HG02610 (cell line): Measurements from ENCODE around the gene HDAC9.
A peak's percentile ranks its signal among the peaks of the same experiment; 100 is the strongest.

Experiments used
- ATAC-seq: cut with Tn5 transposase; IDR thresholded peaks from one replicate; pipeline ENCODE4 v1.9.1; 2021; ENCODE audit warnings: mild to moderate bottlenecking, moderate library complexity; ENCODE audit not compliant: unreplicated experiment

The HDAC9 gene

DNA sequence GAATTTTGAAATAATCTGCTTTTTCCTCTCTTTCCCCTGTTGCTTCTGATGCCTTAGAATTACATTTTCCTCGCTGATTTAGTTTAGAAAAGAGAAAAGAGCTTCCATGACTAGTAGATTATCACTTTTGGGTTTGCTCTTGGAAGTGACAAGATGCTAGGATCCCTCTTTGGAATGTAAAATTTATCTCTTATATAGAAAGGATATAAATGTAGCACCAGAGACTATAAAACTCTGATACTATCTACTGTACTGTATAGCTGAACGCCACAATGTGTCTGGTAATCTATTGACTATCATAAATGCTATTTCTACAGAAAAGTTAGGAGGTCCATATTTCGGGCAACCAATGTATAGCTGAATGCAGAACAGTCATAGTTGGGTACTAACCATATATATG, 1.1 kb upstream of the HDAC9 start:
- ATAC-seq = no peak

DNA sequence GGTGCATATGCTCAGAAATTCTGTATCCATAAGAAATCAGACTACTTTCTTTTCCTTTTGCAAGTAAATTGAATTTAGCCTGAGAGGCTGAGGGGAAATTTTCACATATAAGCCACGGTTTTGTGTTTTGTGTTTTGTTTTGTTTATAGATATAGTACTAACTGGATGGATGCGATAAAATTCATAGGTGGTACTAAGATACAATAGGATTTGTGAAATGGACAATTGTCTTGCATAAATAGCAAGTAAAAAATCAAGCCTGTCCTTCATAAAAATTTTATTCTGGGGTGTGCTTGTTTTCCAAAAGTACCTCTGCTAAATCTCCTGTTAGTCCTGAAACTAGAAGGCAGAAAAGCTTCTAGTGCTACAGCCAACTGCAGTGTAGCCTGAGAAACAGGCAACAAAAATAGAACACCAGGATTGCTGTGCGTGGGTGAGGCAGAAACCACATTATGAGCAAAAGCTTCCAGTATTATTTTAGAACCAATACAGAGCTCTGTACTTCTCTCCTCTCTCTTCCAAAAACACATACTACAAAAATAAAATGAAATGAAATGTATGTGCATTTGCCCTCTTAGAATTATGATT, 634 bp upstream of the HDAC9 start:
- peak; percentile 48 for ATAC-seq

DNA sequence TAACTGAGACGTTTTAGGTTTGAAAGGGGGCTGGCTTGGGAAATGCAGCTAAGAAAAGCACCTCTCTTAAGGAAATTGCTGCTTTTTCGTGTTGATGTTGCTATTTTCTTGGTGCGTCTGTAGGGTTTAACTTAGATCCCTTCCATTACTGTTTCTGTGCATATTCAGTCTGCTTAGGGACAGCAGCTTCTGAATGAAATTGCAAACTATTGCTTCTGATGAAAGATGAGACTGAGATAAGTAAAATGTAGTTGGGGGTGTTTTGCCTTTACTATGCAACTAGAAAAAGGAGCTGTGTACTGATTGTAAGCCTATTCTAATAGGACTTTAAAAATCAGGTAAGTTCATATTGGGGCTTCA, 772 bp downstream of the HDAC9 start:
- no peak for ATAC-seq

DNA sequence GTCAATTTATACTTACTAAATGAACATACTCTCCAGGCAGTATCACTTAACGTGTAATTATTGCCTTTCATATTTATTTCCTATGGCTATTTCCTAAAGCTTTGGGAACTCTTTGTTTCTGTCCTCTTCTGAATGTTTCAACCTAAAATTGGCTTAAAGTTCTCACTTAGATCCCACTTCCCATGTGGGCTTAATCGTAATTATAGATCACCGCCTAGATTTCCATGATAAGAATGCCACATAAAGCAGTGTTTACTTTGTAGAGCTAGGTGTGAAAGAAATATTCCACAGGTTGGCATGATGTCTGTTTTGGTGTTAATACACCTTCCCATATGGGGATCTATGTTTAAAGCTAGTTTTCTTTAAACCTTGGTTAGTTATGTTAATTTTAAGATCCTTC, 1.5 kb downstream of the HDAC9 start:
- ATAC-seq = no peak

DNA sequence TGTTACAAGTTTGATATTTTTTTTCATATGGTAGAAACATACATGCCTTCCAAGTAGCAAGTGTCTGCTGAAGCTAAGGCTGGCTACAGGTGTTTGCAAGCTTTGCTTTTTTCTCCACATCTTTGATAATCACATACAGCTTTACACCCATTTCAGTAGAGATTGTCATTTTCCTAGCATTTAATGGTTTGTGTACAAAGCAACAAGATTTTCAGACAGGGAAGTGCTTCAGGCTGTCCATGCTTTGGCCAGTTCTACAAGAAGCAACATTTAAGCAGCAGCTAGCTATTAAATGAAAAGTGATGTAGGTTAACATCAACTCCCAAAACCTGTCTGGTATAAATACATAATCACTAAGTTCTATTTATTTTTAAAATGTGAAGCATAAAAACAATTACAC, 2.3 kb downstream of the HDAC9 start:
- no peak for ATAC-seq

DNA sequence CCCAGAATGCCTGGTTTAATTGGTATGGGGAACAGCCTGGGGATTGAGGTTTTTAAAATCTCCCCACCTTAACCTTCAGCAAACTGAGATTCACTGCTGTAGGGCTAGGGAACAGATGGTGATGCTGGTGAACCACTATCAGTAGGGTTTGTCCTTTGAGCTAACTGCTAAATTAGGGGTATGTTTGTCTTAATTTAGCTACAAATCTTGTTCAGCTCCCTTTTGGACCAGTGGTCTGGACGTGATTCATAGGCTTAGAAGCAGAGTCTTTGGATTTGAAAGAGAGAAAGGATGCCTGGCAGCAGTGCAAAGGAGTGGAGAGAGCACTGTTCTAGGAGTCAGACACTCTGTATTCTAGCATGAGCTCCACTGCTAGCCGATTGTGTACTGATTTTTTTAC, 2.8 kb downstream of the HDAC9 start:
- no peak for ATAC-seq

DNA sequence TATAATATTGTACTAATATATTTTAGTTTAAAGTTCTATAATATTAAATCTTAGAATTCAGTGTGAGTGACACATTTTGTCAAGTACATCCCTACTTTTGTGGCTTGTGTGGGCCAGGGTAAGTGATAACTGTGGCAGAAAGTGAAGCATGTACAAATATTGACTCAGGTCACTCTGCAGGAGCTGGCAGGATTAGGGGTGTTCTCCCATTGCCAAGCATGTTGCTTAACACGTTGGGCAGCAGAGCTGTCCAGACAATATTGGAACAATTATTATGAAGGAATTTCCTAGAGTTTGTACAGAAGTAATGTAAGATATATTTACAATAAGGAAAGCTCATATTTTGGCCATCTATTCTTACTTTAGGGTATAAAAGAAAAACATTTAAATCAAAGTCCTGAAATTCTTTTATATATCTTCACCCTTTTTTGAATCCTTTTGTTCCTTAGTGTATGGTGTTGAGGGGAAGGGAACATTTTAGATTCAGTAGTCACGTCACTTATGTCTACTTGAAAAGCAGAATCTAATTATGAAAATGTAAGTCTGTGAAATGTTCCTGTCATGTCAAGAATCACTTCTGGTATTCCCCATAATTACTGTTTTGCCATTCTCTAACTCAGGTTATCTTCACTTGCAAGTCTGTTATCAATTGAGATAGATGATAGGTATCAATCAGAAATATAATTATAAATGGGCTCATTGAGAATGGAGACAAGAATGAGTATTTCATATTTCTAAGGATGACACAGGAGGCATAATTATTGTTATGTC, 4.0 kb downstream of the HDAC9 start:
- ATAC-seq = no peak

DNA sequence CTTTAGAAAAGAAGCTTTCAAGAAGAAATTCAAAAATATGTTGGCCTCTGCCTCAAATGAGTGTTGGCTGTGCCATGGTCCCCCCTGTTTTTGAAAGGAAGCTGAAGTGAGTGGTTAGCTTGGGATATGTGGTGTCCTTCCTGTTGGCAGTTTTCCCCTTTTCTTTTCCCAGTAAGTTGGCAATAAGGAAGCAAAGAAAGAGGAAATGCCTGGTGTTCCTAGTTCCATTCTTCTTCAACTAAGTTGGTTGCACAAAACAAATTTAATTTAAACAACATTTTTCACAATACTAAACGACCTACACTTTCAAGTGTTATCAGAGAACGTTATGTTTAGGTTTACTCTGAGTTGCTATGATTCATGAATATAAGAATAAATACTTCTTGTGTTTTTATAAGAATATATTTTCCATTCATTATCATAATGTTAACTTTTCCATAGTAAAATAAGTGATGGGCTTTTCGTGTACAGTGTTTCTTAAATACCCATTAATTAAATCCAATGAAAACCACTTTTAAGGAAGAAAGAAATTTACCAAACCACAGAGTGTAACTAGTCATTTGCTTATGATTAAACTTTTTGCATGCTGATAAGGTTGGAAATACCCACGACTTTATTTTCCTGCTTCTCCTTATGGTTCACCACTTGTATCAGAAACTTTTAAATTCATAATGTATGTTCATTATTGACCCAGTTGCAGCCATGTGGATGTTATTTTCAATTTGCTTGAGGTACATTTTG, 7.7 kb downstream of the HDAC9 start:
- ATAC-seq = no peak

DNA sequence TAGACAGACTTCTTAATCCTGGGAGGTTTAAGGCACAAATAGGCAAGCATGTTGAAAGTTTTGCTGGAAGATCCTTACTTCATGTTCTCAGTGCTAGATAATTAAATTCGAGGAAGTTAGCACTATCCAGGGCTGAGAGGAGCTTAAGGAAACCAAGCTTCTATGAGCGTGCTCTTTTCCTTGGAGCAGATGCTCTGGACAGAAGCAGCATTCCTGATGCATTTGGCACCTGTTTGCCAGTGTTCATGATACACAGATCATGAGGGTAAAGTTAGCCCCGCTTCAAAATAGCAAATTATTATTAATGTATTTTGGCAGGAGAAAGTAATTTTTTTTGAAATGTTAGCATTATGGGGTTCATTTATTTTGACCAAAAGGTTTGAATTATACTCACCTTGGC, 9.4 kb downstream of the HDAC9 start:
- no peak for ATAC-seq

DNA sequence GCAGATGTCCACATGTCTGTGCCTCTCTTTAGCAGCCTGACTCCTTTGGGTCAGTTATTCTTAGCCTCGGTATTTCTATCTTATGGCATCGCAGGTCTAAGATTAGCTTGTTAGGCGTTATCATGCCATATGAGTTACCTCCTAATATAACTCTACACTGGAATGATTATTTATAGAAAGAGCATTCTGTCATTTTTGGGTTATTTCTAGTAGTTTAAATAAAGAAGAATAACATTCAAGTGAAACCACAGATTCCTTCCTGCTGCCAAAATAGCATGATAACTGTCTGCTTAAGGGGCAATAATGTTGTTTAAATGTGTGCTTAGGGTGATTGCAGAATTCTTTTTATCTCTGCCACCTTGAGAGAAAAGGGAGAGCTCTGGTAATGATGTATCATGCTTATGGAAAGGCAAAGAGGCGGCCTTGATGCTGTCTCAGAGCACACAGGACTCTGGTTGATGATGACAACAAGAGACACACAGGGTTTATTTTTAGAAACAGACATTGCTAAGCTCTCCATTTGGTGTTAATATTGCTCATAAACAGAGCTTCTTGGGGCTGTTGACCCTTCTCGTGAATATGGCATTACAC, 10.4 kb downstream of the HDAC9 start:
- peak; percentile 45 for ATAC-seq

DNA sequence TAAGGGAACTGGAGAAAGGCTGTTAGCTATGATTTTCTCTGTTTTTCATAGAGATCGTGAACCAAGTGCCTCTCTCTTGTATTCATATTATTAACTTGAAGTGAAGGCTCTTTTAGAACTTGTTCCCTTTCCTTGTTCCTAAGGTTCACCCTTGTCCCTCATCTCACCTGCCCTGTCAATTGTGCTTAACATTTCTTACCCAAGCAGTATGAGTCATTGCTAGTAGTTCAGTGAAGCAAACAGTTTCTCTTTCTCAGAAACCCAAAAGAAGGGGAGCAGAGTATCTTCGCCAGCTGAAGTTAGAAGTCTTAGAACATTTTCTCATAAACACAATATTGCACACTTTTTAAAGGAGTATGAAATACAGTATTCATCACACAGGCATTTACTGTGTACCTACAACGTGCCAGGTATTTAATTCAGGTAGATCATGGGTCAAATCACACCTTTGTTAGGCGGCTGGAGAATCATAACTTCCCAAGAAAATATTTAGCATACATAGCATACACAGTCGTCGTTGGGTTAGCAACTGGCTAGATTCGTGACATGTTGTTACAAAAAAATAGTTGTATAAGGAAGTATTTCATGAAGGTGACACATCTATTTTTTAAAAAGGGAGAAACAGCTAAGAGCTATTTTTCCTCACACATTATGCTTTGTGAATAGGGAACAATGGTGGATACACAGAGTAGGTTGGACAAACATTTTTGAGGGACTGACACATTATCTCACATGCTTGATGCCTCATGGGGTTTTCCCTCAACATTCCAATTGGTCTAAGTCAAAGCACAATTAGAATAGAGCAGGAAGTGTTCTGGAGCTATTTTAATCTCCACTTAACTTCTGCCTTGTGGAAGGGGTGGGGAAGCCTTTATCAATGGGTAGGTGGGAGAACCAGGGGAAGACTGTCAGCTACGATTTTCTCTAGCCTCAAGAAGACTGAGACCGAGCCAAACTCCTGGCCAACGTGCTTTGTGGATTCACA, 13.2 kb downstream of the HDAC9 start:
- ATAC-seq = peak; percentile 79

DNA sequence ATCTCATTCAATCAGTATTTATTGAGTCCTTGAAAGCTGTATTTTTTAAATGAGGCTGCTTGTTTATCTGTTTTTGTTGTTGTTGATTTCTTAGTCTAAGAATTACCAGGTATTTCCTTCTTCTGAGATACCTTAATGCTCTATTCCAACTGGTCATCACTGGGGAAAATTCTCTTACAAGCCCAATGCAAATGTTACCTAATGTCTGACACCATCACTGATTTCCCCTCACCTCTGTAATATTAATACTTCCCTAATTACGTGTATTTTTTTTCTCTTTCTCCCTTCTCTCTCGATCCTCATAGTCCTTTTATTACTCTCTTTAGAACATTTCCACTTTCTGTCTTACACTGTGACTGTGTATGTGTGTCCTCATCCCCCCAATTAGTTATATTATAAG, 13.9 kb downstream of the HDAC9 start:
- peak; percentile 39 for ATAC-seq

DNA sequence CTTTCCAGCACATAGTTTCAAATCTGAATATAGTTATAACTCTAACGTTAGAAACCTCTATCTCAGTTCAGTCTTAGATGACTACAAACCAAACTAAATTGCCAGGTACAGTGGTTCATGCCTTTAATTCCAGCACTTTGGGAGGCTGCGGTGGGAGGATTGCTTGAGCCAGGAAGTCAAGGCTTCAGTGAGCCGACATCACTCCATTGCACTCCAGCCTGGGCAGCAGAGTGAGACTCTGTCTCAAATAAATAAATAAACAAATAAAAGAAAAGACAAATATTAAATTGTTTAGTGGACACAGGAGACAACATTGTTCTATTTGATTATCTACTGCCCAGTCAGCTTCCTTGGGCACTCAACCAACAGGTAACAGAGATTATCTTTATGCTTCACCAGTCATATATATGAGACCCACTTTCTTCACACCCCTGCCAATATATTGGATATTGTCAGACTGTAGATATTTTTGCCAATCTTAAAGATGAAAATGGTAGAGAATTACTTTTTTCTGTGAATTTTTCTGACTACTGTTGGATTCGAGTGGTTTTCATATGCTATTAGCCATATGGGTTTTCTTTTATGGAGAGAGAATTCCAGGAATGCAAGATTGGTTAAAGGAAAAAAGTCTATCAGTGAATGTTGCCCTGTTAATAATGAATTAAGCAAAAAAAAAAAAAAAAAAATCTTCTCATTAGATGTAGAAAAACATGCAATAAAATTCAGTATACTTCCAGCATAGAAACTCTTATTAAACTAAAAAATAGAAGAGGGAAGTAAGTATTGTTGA, 16.0 kb downstream of the HDAC9 start:
- ATAC-seq = no peak

DNA sequence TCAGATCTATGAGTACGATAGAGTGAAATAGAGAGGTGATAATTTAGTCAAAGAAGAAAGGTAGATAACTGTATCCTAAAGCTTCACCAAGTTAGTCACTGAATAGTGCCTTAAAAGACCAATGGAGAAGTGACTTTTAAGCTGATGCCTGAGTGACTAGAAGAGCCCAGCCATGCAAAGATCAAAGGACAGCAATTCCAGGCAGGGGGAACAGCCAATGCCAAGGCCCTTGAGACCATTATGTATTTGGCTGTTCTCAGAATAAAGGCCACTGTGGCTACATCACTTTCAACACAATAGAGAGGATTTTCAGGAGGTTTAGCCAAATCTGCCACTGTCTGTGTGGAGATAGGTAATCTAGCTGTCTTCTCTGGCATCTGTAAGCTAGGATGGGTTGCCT, 17.8 kb downstream of the HDAC9 start:
- no peak for ATAC-seq

DNA sequence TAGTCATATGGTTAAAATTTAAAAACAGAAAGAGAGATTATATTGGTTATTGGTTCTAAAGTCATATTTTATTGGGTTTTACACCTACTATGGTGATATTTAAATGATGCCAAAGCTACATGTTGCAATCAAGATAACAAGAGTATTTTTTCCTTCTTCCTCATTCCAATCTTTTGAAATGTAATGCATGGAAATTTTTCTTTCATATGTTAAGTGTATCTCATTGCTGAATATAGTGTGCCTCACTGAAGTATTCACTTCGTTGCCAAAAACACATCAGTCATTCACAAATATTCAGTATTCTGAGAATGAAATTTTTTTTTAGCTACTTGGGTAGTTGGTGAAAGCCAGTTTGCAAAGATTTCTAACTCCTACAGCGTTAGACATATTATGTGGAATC, 19.5 kb downstream of the HDAC9 start:
- no peak for ATAC-seq

DNA sequence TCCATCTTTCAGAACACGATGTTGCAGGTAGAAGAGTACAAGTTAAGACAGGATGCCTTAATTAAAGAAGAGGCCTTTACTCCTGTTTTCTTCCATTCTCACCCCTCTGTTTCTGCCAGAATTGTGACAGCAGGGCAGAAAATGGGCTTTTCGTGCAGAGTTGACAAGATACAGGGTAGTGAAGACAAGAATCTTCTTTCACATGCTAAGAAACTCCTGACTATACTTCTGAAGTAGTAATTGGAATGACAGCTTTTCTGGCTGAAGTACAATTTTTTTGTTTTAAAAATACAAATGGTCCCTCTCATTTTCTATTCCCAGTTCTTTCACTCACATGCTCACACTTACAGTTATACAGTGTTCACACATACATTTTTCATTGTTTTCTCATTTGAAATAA, 22.1 kb downstream of the HDAC9 start:
- no peak for ATAC-seq

DNA sequence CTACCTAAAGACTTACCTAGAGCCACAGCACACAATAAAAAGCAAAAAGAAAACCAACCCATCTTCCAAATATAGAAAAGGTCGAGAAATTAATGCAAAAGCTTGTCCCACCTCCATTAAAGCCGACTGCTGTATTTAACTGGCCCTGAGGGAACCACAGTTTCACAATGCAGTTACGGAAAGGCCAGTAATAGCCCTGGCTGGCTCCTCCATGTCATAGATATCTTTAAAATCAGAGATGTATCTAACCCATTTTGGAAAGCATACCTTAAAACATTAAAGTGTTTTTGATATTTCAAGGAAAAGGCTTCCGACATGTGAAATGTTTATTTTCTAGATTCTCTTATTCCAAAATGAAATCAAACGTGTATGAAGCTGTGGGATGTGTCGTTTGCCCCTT, 23.0 kb downstream of the HDAC9 start:
- no peak for ATAC-seq

DNA sequence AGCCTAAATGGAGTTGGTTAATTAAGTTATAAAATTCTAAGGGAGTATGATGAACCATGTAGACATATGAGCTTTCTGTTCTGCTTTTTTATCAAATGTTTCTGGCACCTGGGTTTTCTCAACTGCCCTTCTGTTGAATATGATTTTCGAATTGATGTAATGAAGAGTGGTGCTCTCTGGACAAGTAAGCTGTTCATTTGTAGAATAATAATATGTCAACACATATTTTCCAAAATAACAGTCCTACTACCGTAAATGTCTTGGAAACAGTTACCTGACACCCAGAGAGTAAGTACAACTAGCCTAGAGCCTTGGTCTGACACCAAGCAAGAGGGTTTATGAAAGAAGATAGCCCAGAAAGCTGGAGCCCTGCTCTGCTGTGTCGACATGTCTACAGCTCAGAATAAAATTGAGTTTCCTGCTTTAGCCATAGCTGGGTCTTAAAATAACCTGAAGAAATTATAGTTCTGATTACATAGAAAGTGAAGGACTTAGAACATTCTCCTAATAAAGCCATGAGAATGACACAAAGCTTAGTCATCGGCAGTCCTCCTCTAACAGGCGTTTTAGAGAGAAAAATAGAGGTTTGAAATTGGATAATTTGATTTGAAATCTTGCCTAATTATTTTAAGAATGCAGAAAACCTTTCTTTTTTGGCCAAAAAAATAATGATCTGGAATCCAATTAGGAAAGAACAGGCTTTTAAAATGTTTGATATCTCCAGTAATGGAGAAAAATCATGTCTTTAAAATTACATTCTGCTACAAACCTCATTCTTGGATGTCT, 25.1 kb downstream of the HDAC9 start:
- ATAC-seq = peak; percentile 60

DNA sequence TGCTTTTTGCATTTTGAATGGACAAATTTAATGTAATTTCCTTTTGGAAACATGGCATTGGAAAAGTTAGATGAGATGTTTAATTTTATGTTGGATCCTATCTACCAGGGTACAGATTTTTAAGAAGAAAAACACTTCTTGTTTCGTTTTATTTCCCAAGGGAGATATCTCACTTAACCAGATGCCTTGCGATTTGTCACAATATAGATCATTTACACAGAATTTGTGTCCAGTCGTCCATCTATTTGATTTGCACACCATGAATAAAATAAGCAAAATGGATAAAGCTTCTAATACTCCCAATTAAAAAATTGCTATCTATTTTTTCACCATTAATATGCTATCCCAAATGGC, 25.7 kb downstream of the HDAC9 start:
- ATAC-seq = no peak
